Lower leg skin (tissue), 4 donors: Measurements from ENCODE around the gene MAT1A. TPM values are rescaled to one million over a fixed set of nuclear protein-coding genes. Genes with fewer than 3 reads are reported as not detected.

Source experiments
- DNase-seq, 2 donors: peaks; one replicate each; pipeline ENCODE4 v3.0.0-alpha.2; 2019; ENCODE audit warnings: low spot score in 2 of 2
- H3K4me3 ChIP-seq: fragments of 200-600 bp; sonication (generic); 2 replicates; pipeline ENCODE4 v1.5.1; 2017; ENCODE audit warnings: mild to moderate bottlenecking, low read depth; ENCODE audit not compliant: poor library complexity, severe bottlenecking
- CTCF ChIP-seq, 3 donors: fragments of 450-650 bp; IDR thresholded peaks; one replicate each; pipeline ENCODE4 v1.5.1; 2016; ENCODE audit warnings: antibody characterized with exemption in 3 of 3, mild to moderate bottlenecking in 3 of 3, moderate library complexity in 2 of 3
- POLR2A ChIP-seq, 2 donors: fragments of 450-650 bp; IDR thresholded peaks; one replicate each; pipeline ENCODE4 v1.6.1; 2016 to 2017; ENCODE audit warnings: antibody characterized with exemption in 2 of 2, mild to moderate bottlenecking in 1 of 2, moderate library complexity in 1 of 2
- WGBS, 2 donors: methylation state at CpG; one replicate each; pipeline ENCODE4 v1.1.5; 2018; 5-methylcytosine and 5-hydroxymethylcytosine counted together
- intact Hi-C: fragments of 100-400 bp; cut with DNase I; formaldehyde crosslinking; loops from one replicate; pipeline ENCODE4 v1.15.0; 2023; ENCODE audit warnings: low total_unique reads
- total RNA-seq, 4 donors: library from RNA; depleted of rRNA; stranded (reverse); fragments of >200 nt; gene quantifications; one replicate each; pipeline ENCODE4 v1.1.0, GENCODE V29; 2016

The MAT1A gene
- total RNA-seq, 4 donors from 2014 or later = 4.6 to 12.1 (median 6.6) TPM

GRCh38 chr10:80274396-80275134, 14.9 kb downstream of the MAT1A start:
- WGBS, 2 donors = 87 to 96% methylated on average over 17 to 18 of the region's 18 CpGs
- intact Hi-C loops = no loop called here
- TF ChIP-seq POLR2A (IDR thresholded peaks at IDR 0.05) (no peak), CTCF (IDR thresholded peaks at IDR 0.05) (no peak)
- DNase-seq = peak; percentile 10 to 65
- H3K4me3 ChIP-seq = no peak overlapping the region

GRCh38 chr10:80273523-80274170, 15.8 kb downstream of the MAT1A start:
- DNase-seq = no peak

GRCh38 chr10:80272793-80273522, 16.5 kb downstream of the MAT1A start:
- DNase-seq = peak in 1 of 2 donors; percentile 77
- TF ChIP-seq POLR2A (IDR thresholded peaks at IDR 0.05) (no peak), CTCF (IDR thresholded peaks at IDR 0.05) (no peak)
- H3K4me3 ChIP-seq = no peak overlapping the region
- 65 to 67% methylated on average over 7 of the region's 7 CpGs for WGBS, 2 donors
- intact Hi-C loops = no loop called here

More at GRCh38 chr10:80273523-80274170, 15.8 kb downstream of the MAT1A start:
- no peak overlapping the region for H3K4me3 ChIP-seq
- WGBS, 2 donors = 86 to 93% methylated on average over 14 of the region's 14 CpGs
- no peak for TF ChIP-seq POLR2A (IDR thresholded peaks at IDR 0.05)
- TF ChIP-seq CTCF (IDR thresholded peaks at IDR 0.05) = no peak
- intact Hi-C loops = no loop called here

DNA sequence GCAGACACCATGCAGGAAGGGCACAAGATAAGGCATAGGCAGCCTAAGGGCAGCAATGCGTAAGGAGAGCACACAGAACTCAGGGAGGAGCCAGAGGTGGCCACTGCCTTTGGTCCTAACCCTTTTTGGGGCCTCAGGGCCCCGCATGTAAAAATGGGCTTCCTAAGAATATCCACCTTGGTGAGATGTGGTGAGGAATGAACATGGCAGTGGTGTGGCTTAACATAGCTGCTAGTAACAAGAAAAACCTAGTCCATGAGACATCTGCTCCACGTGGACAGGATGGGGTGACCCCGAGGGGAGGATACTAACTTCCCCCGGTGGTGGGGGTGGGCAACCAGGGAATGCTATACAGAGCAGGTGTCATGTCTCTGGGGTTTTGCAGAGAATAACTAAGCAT, 18.0 kb downstream of the MAT1A start:
- intact Hi-C loops = no loop called here
- no peak overlapping the region for H3K4me3 ChIP-seq
- TF ChIP-seq CTCF (IDR thresholded peaks at IDR 0.05) = no peak
- DNase-seq = peak in 1 of 2 donors; percentile 45
- 72 to 78% methylated on average over 5 of the region's 5 CpGs for WGBS, 2 donors

- TF ChIP-seq POLR2A (IDR thresholded peaks at IDR 0.05) = no peak
- no peak for TF ChIP-seq CTCF (IDR thresholded peaks at IDR 0.05)
- intact Hi-C loops = no loop called here
- DNase-seq = peak in 1 of 2 donors; percentile 64
- H3K4me3 ChIP-seq = no peak overlapping the region
- 89 to 90% methylated on average over 7 of the region's 7 CpGs for WGBS, 2 donors
These were observed 18.6 kb downstream of the MAT1A start for GRCh38 chr10:80270887-80271286.
